SK-N-SH (cell line): ENCODE data around the gene MGAT5. TPM values are rescaled to one million over a fixed set of nuclear protein-coding genes. Genes with fewer than 3 reads are reported as not detected.

Experiments
- CTCF ChIA-PET: fragments of 300-600, 350-600 bp; formaldehyde crosslinking; extraction: SDS; loops from one replicate; lab custom pipeline; 2021; lab: Yijun Ruan, JAX
- POLR2A ChIA-PET: fragments of 350-600 bp; sonication (Branson Sonifier 250); formaldehyde crosslinking; extraction: SDS; loops from one replicate; lab custom pipeline; 2020; ENCODE audit warnings: antibody characterized with exemption, inconsistent platforms; lab: Yijun Ruan, JAX
- DNase-seq: peaks from one replicate; pipeline ENCODE4 v3.0.0; 2012
- H2AFZ ChIP-seq: fragments of 200-600 bp; sonication (generic); 2 replicates; pipeline ENCODE4 v1.8.1; 2016; ENCODE audit warnings: antibody characterized with exemption, mild to moderate bottlenecking, low read depth
- H3F3A ChIP-seq: fragments of 200-600 bp; sonication (generic); replicated peaks from 2 replicates; pipeline ENCODE3; 2016; ENCODE audit warnings: antibody characterized with exemption, mild to moderate bottlenecking; ENCODE audit not compliant: insufficient read depth
- H3K27ac ChIP-seq, 2 experiments: fragments of 200-500 bp in 1 of 2; fragments of 200-600 bp in 1 of 2; sonication (Bioruptor generic) in 1 of 2; sonication (generic), shearing (Covaris generic) in 1 of 2; 2 replicates each; pipeline versions ENCODE4 v1.5.1 to v1.6.1; 2014 to 2016; ENCODE audit warnings: low read depth in 2 of 2, inconsistent platforms in 1 of 2, low read length in 1 of 2, mild to moderate bottlenecking in 1 of 2, mixed read lengths in 1 of 2
- H3K27me3 ChIP-seq: fragments of 200-600 bp; sonication (generic), shearing (Covaris generic); 2 replicates; pipeline ENCODE4 v1.6.1; 2016; ENCODE audit warnings: mixed run types; ENCODE audit not compliant: insufficient read depth
- H3K36me3 ChIP-seq, 2 experiments: fragments of 200-500 bp in 1 of 2; fragments of 200-600 bp in 1 of 2; sonication (Bioruptor generic) in 1 of 2; sonication (generic) in 1 of 2; replicated peaks in 1 of 2; 2 replicates each; pipeline versions ENCODE3 to v1.5.1; 2014 to 2016; ENCODE audit warnings: low read length in 1 of 2, mild to moderate bottlenecking in 1 of 2; ENCODE audit not compliant: insufficient read depth in 2 of 2, control insufficient read depth in 1 of 2
- H3K4me1 ChIP-seq, 2 experiments: fragments of 200-500 bp in 1 of 2; fragments of 200-600 bp in 1 of 2; sonication (Bioruptor generic) in 1 of 2; sonication (generic), shearing (Covaris generic) in 1 of 2; 2 replicates each; pipeline versions ENCODE4 v1.5.1 to v1.6.1; 2014 to 2016; ENCODE audit warnings: low read depth in 1 of 2, low read length in 1 of 2, mixed run types in 1 of 2; ENCODE audit not compliant: insufficient read depth in 2 of 2, control insufficient read depth in 1 of 2
- H3K4me2 ChIP-seq: fragments of 200-600 bp; sonication (generic), shearing (Covaris generic); 2 replicates; pipeline ENCODE4 v1.6.1; 2017; ENCODE audit warnings: mixed run types
- H3K4me3 ChIP-seq, 2 experiments: fragments of 200-500 bp in 1 of 2; fragments of 200-600 bp in 1 of 2; sonication (Bioruptor generic) in 1 of 2; sonication (generic), shearing (Covaris generic) in 1 of 2; 2 replicates each; pipeline versions ENCODE4 v1.5.1 to v1.8.1; 2014 to 2016; ENCODE audit warnings: low read depth in 2 of 2, inconsistent platforms in 1 of 2, low read length in 1 of 2, mild to moderate bottlenecking in 1 of 2, mixed read lengths in 1 of 2, moderate library complexity in 1 of 2
- H3K79me2 ChIP-seq: fragments of 200-600 bp; sonication (generic); 2 replicates; pipeline ENCODE4 v1.8.1; 2017; ENCODE audit warnings: mild to moderate bottlenecking; ENCODE audit not compliant: insufficient read depth
- H3K9ac ChIP-seq: fragments of 200-600 bp; sonication (generic); 2 replicates; pipeline ENCODE4 v1.6.1; 2017; ENCODE audit warnings: mixed run types
- H3K9me2 ChIP-seq: fragments of 200-600 bp; sonication (generic); 2 replicates; pipeline ENCODE4 v1.6.1; 2017; ENCODE audit warnings: mixed run types
- H3K9me3 ChIP-seq: fragments of 200-600 bp; sonication (generic); 2 replicates; pipeline ENCODE4 v1.6.1; 2017; ENCODE audit warnings: mixed run types, mild to moderate bottlenecking, moderate library complexity
- H4K20me1 ChIP-seq: fragments of 200-600 bp; sonication (generic); 2 replicates; pipeline ENCODE4 v1.6.1; 2017; ENCODE audit warnings: mild to moderate bottlenecking, mixed run types; ENCODE audit not compliant: insufficient read depth
- CTCF ChIP-seq: fragments of 200-600 bp; sonication (generic); IDR thresholded peaks from 2 replicates; pipeline ENCODE4 v1.6.1; 2017; ENCODE audit warnings: antibody characterized with exemption, mild to moderate bottlenecking, moderate library complexity
- EZH2phosphoT487 ChIP-seq: fragments of 200-600 bp; sonication (generic); IDR thresholded peaks from 2 replicates; pipeline ENCODE4 v1.6.1; 2017; ENCODE audit warnings: low read depth, mixed run types, mild to moderate bottlenecking, antibody characterized with exemption, moderate library complexity, borderline replicate concordance
- FOXJ3 ChIP-seq: sonication (generic); formaldehyde crosslinking; IDR thresholded peaks from 2 replicates; pipeline ENCODE4 v1.5.1; 2020; ENCODE audit warnings: mild to moderate bottlenecking, missing genetic modification reagents
- GABPA ChIP-seq: IDR thresholded peaks from 2 replicates; pipeline ENCODE4 v1.4.0; 2012; ENCODE audit warnings: low read depth, mild to moderate bottlenecking
- JUND ChIP-seq: IDR thresholded peaks from 2 replicates; pipeline ENCODE4 v1.4.0; 2012
- MXI1 ChIP-seq: IDR thresholded peaks from 2 replicates; pipeline ENCODE4 v1.6.1; 2012; ENCODE audit warnings: mild to moderate bottlenecking, low read depth, low read length, improper control_type of control experiment
- POLR2AphosphoS5 ChIP-seq: IDR thresholded peaks from 2 replicates; pipeline ENCODE4 v1.6.1; 2012; ENCODE audit warnings: low read depth, low read length
- RXRA ChIP-seq: IDR thresholded peaks from 2 replicates; pipeline ENCODE4 v1.4.0; 2012; ENCODE audit warnings: low read depth, mild to moderate bottlenecking, borderline replicate concordance
- TAF1 ChIP-seq: IDR thresholded peaks from 2 replicates; pipeline ENCODE4 v1.6.1; 2012; ENCODE audit warnings: low read depth, mild to moderate bottlenecking, low read length, moderate library complexity, borderline replicate concordance
- WGBS: methylation state at CpG from one replicate; pipeline ENCODE4 v1.1.6; 2017; ENCODE audit warnings: low lambda C conversion rate; 5-methylcytosine and 5-hydroxymethylcytosine counted together
- polyA plus RNA-seq, 3 experiments: library from polyadenylated mRNA; depleted of rRNA; stranded (reverse); fragments of >200 nt; gene quantifications; 2 replicates each; pipeline ENCODE4 v1.2.3, GENCODE V29; 2012
- TF ChIP-seq, protein P1 (sequence below): IDR thresholded peaks from 2 replicates; pipeline ENCODE4 v1.4.0; 2012; ENCODE audit warnings: low read depth, borderline replicate concordance
- TF ChIP-seq, protein P2 (sequence below): IDR thresholded peaks from 2 replicates; pipeline ENCODE4 v1.4.0; 2012; ENCODE audit warnings: low read depth

The MGAT5 gene
- polyA plus RNA-seq, 1 of the 3 experiments (the other 2 are of a cell fraction), result 18.2 TPM

GRCh38 chr2:134372141-134372540 is 118.3 kb downstream of the MGAT5 start (continued):
- TF ChIP-seq POLR2AphosphoS5 (no peak), TAF1 (no peak), CTCF (no peak), MXI1 (no peak), FOXJ3 (CRISPR knock-in tag) (no peak), EZH2phosphoT487 (no peak), RXRA (no peak)
- TF ChIP-seq, protein P1, sequence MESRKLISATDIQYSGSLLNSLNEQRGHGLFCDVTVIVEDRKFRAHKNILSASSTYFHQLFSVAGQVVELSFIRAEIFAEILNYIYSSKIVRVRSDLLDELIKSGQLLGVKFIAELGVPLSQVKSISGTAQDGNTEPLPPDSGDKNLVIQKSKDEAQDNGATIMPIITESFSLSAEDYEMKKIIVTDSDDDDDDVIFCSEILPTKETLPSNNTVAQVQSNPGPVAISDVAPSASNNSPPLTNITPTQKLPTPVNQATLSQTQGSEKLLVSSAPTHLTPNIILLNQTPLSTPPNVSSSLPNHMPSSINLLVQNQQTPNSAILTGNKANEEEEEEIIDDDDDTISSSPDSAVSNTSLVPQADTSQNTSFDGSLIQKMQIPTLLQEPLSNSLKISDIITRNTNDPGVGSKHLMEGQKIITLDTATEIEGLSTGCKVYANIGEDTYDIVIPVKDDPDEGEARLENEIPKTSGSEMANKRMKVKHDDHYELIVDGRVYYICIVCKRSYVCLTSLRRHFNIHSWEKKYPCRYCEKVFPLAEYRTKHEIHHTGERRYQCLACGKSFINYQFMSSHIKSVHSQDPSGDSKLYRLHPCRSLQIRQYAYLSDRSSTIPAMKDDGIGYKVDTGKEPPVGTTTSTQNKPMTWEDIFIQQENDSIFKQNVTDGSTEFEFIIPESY, result no peak
- TF ChIP-seq, protein P2, sequence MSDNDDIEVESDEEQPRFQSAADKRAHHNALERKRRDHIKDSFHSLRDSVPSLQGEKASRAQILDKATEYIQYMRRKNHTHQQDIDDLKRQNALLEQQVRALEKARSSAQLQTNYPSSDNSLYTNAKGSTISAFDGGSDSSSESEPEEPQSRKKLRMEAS, result no peak

DNA sequence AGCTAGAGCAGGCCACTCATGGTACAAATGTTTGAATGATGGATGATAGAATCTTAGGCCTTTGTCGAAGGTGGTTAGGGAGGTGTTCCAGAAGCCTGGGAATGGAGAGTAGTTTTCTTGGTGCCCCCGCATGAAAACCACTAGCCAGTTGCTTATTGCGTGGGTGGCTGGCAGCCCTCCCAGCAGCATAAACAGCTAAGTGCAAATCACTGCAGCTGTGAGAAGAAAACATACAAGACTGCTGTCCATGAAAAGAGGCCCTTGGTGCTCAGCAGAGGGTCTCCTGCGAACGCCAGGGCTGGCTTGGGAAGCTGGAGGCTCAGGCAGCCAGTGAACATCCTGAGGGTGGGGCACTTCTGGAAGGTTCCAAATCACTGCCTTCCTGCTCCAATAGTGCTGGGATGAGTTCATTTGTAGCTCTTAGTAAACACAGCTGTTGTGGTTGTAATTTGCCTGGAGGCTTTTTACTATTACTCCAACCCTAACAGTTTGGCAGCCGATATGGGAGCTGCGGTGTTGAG is 118.8 kb downstream of the MGAT5 start:
- 93% methylated on average over 7 of the region's 7 CpGs for WGBS
- H3K27ac ChIP-seq, result peak overlapping the region in 1 of 2 experiments; percentile 47; a peak in 1 of 4 replicates
- no peak overlapping the region for H3K9ac ChIP-seq
- no peaks in the 10 kb centered on the region for H3F3A ChIP-seq
- no peak overlapping the region for H2AFZ ChIP-seq
- no peaks in the 10 kb centered on the region for H3K79me2 ChIP-seq
- no peak overlapping the region for H3K4me2 ChIP-seq
- no peaks in the 10 kb centered on the region for H3K9me2 ChIP-seq
- DNase-seq, result no peak
- H3K36me3 ChIP-seq, result no peaks in the 10 kb centered on the region
- no peaks in the 10 kb centered on the region for H3K27me3 ChIP-seq
- H3K4me1 ChIP-seq, result peaks cover 4 to 40% of the 10 kb centered on the region in 2 experiments; a peak in 2 of 4 replicates
- ChIA-PET POLR2A (no interaction called here), CTCF (interaction anchor here (1.0 to 4.0 kb wide), 5 partner anchors 28 to 486 kb away, joined by 3 to 18 read pairs (median 8); no protein-coding TSS in a partner anchor)
- no peaks in the 10 kb centered on the region for H4K20me1 ChIP-seq
- H3K4me3 ChIP-seq, result no peak overlapping the region
- TF ChIP-seq JUND (no peak), GABPA (no peak), FOXJ3 (CRISPR knock-in tag) (no peak)
- H3K9me3 ChIP-seq, result no peaks in the 10 kb centered on the region
